HPDE6-E6E7 (cell line): Measurements from ENCODE around the gene ANXA8.
A peak's percentile ranks its signal among the peaks of the same experiment; 100 is the strongest.

Source experiments
- DNase-seq: peaks from one replicate; pipeline ENCODE4 v3.0.0; 2011; ENCODE audit warnings: missing footprints; ENCODE audit errors: extremely low spot score

ANXA8 gene

GRCh38 chr10:47449102-47449978, 34.6 kb downstream of the ANXA8 start:
- DNase-seq: no peak

GRCh38 chr10:47447705-47448104, 36.2 kb downstream of the ANXA8 start:
- no peak for DNase-seq

- DNase-seq: no peak
Observed at GRCh38 chr10:47447209-47447608, 36.7 kb downstream of the ANXA8 start.

- no peak for DNase-seq
Observed at GRCh38 chr10:47445720-47446119, 38.2 kb downstream of the ANXA8 start.

- DNase-seq: no peak
Observed at GRCh38 chr10:47444047-47444446, 39.9 kb downstream of the ANXA8 start.

GRCh38 chr10:47443145-47443544, 40.8 kb downstream of the ANXA8 start:
- no peak for DNase-seq

- DNase-seq: no peak
Observed at GRCh38 chr10:47442351-47442750, 41.6 kb downstream of the ANXA8 start.

- no peak for DNase-seq
Observed at GRCh38 chr10:47441938-47442337, 42.0 kb downstream of the ANXA8 start.

- DNase-seq: no peak
Observed at GRCh38 chr10:47440207-47440606, 43.7 kb downstream of the ANXA8 start.

GRCh38 chr10:47438857-47439474, 44.9 kb downstream of the ANXA8 start:
- peak; percentile 64 for DNase-seq

GRCh38 chr10:47435081-47435480, 48.8 kb downstream of the ANXA8 start:
- no peak for DNase-seq

- DNase-seq: no peak
Observed at GRCh38 chr10:47425813-47426419, 58.0 kb downstream of the ANXA8 start.

- no peak for DNase-seq
Observed at GRCh38 chr10:47424231-47424630, 59.7 kb downstream of the ANXA8 start.

- no peak for DNase-seq
Observed at GRCh38 chr10:47423476-47423875, 60.4 kb downstream of the ANXA8 start.

GRCh38 chr10:47421057-47421952, 62.6 kb downstream of the ANXA8 start:
- DNase-seq: peak; percentile 87

GRCh38 chr10:47420305-47421056, 63.4 kb downstream of the ANXA8 start:
- DNase-seq: no peak

- no peak for DNase-seq
Observed at GRCh38 chr10:47419421-47419820, 64.5 kb downstream of the ANXA8 start.

- no peak for DNase-seq
Observed at GRCh38 chr10:47418966-47419365, 64.9 kb downstream of the ANXA8 start.

- no peak for DNase-seq
Observed at GRCh38 chr10:47418321-47418720, 65.6 kb downstream of the ANXA8 start.
